Fibroblast of pulmonary artery (primary cell): ENCODE data around the gene PLEKHF1.
A peak's percentile ranks its signal among the peaks of the same experiment; 100 is the strongest.

Experiments used
- DNase-seq: peaks from one replicate; pipeline ENCODE4 v3.0.0-alpha.2; 2010; ENCODE audit warnings: low read depth
- H3K4me3 ChIP-seq: replicated peaks from 2 replicates; pipeline ENCODE4 v1.5.1; 2011; ENCODE audit warnings: low read depth, mild to moderate bottlenecking, control low read depth, low read length, moderate library complexity
- CTCF ChIP-seq: IDR thresholded peaks from 2 replicates; pipeline ENCODE4 v1.5.1; 2011; ENCODE audit warnings: mild to moderate bottlenecking, control low read depth, low read length, inconsistent platforms; ENCODE audit errors: missing control alignments

The PLEKHF1 gene

GRCh38 chr19:29680937-29681336, 15.7 kb downstream of the PLEKHF1 start:
- no peak for DNase-seq
- no peak for TF ChIP-seq CTCF
- H3K4me3 ChIP-seq: no peak overlapping the region

- H3K4me3 ChIP-seq: no peak overlapping the region
- no peak for TF ChIP-seq CTCF
- DNase-seq: no peak
These were observed 16.4 kb downstream of the PLEKHF1 start for GRCh38 chr19:29681422-29682235.

DNA sequence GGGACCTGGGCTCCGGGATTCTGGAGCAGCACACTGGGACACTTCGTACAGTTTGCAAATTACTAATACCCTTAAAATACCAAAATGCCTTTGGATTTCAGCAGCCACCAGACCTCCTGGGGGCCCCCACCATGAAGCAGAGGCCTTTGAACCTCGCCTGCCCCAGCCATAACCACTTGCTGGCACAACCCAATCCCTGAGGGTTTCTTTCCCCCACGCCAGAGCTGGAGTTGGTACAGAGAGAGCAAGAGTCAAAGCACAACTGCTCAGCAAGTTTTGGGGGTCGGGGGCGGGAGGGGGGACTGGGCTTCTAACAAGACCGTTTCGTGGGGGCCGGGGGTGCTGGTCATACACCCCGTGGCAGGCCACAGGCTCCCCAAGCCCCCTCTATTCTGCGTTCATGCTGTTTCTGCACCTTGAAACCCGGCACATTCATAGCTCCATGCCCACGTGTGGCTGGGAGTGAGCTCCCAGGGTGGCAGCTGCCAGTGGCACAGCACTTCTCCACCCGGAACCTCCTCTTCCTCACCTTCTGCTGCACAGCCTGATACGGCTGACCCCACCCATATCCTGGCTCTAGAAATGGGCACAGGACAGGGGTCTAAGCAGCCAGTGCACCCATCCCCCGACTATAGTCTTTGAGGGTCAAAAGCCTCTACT, 17.1 kb downstream of the PLEKHF1 start:
- H3K4me3 ChIP-seq: no peak overlapping the region
- DNase-seq: no peak
- TF ChIP-seq CTCF: no peak

DNA sequence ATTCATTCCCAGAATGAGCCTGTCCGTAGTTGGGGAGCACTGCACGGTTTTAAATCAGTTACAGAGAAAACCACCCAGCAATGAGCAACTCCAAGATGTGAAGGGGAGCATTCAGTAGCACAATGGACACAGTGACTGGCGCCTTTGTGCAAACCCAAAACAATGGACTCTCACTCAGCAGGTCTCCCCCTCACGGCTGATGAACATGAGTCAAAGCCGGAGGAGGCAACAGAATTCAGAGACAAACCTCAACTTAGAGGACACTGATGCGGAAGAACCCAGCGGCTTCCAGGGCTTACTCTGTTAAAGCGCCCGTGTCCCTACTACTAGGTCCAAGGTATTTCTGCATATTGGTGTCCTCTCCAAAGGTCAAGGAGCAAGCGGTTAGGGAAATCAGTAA, 17.7 kb downstream of the PLEKHF1 start:
- DNase-seq: peak; percentile 55
- no peak overlapping the region for H3K4me3 ChIP-seq
- TF ChIP-seq CTCF: no peak

DNA sequence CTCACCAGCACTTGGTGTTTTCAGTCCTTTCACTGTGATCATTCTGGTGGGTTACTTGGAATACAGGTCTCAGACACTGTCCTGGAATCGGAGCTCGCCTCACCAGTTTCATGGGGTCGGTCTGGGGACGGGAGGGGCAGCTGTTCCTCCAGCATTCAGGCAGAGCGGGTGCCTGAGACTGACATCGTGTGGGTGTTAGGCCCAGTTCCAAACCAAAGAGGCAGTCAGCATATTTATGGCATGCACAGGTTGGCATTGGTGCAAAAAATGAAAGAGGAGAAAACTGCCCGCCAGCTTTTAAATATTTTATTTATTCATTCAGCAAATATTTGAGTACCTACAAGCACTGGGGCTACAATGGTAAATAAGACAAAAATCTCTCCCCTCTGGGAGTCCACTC, 20.1 kb downstream of the PLEKHF1 start:
- no peak for TF ChIP-seq CTCF
- no peak overlapping the region for H3K4me3 ChIP-seq
- no peak for DNase-seq

DNA sequence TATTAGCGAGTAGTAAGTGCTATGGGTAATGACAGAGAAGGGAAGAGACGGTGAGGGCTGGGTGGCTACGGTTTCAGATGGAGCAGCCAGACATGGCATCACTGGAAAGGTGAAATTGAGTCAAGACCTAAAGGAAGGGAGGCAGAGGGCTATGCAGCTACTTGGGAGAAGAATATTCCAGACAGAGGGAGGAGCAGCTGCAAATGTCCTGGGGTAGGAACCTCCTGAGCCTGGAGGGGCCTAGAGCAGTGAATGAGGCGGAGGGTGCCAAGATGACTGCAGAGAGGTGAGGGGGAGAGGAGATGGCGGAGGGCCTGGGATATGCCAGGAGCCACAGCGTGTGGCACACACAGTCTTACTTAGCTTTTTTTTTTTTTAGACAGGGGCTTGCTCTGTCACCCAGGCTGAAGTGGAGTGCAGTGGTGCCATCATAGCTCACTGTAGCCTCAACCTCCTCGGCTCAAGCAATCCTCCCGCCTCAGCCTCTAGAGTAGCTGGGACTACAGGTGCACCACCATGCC, 21.1 kb downstream of the PLEKHF1 start:
- no peak for DNase-seq
- H3K4me3 ChIP-seq: no peak overlapping the region
- TF ChIP-seq CTCF: no peak
